Iris pigment epithelial cell (primary cell): ENCODE results near the gene ING3.

Experiments used
- DNase-seq: peaks from one replicate; pipeline ENCODE4 v3.0.0-alpha.2; 2011; ENCODE audit warnings: low read depth

ING3 gene

GRCh38 chr7:120988591-120989256 is 38.1 kb downstream of the ING3 start, which contains the start of gene CPED1:
TSS of gene CPED1 (plus strand) at chr7:120988711. CDS start at chr7:120989622, 911 bp downstream.
- peak; percentile 79 for DNase-seq

GRCh38 chr7:120989257-120990220 is 39.0 kb downstream of the ING3 start:
- no peak for DNase-seq

GRCh38 chr7:120990468-120991118 is 40.0 kb downstream of the ING3 start:
- no peak for DNase-seq

- no peak for DNase-seq
These were observed 40.6 kb downstream of the ING3 start for GRCh38 chr7:120991161-120991560.

GRCh38 chr7:120991581-120991980 is 41.0 kb downstream of the ING3 start:
- peak; percentile 82 for DNase-seq

GRCh38 chr7:120992272-120992964 is 41.8 kb downstream of the ING3 start:
- no peak for DNase-seq

GRCh38 chr7:120992965-120993494 is 42.5 kb downstream of the ING3 start:
- no peak for DNase-seq

GRCh38 chr7:120993553-120994191 is 43.1 kb downstream of the ING3 start:
- DNase-seq: peak; percentile 77

GRCh38 chr7:120994512-120995410 is 44.2 kb downstream of the ING3 start:
- no peak for DNase-seq

- DNase-seq: no peak
These were observed 45.1 kb downstream of the ING3 start for GRCh38 chr7:120995654-120996053.

GRCh38 chr7:120996333-120996987 is 45.9 kb downstream of the ING3 start:
- peak; percentile 97 for DNase-seq

- DNase-seq: no peak
These were observed 46.4 kb downstream of the ING3 start for GRCh38 chr7:120996988-120997345.

GRCh38 chr7:120997882-120998474 is 47.4 kb downstream of the ING3 start:
- no peak for DNase-seq

- no peak for DNase-seq
These were observed 47.9 kb downstream of the ING3 start for GRCh38 chr7:120998520-120998919.

GRCh38 chr7:120998996-120999565 is 48.5 kb downstream of the ING3 start:
- DNase-seq: no peak

GRCh38 chr7:121000081-121000983 is 49.8 kb downstream of the ING3 start:
- peak; percentile 86 for DNase-seq

- no peak for DNase-seq
These were observed 50.8 kb downstream of the ING3 start for GRCh38 chr7:121001234-121001906.
